Upper lobe of left lung (tissue), 6 donors: ENCODE data around the gene SLC7A14. TPM values are rescaled to one million over a fixed set of nuclear protein-coding genes. Genes with fewer than 3 reads are reported as not detected.

Source experiments
- ATAC-seq, 2 donors: fragments of 200-7000 bp; cut with Tn5 transposase; one replicate each; pipeline ENCODE4 v1.9.1; 2022; ENCODE audit warnings: mild to moderate bottlenecking in 2 of 2, moderate library complexity in 2 of 2; ENCODE audit not compliant: low FRiP score in 2 of 2
- DNase-seq, 2 donors: peaks; one replicate each; pipeline ENCODE4 v3.0.0-alpha.2; 2019 to 2020
- H3K27ac ChIP-seq, 4 donors: fragments of 200-600 bp; sonication (generic); one replicate each; pipeline ENCODE4 v1.5.1; 2016 to 2019
- H3K27me3 ChIP-seq, 4 donors: fragments of 200-600 bp; sonication (generic); one replicate each; pipeline ENCODE4 v1.5.1; 2017 to 2019
- H3K36me3 ChIP-seq, 4 donors: fragments of 200-600 bp; sonication (generic); one replicate each; pipeline ENCODE4 v1.5.1; 2016 to 2019
- H3K4me1 ChIP-seq, 4 donors: fragments of 200-600 bp; sonication (generic); one replicate each; pipeline ENCODE4 v1.5.1; 2018 to 2019
- H3K4me3 ChIP-seq, 4 donors: fragments of 200-600 bp; sonication (generic); one replicate each; pipeline ENCODE4 v1.5.1; 2017 to 2019; ENCODE audit warnings: mild to moderate bottlenecking in 2 of 4, moderate library complexity in 1 of 4
- H3K9me3 ChIP-seq, 4 donors: fragments of 200-600 bp; sonication (generic); one replicate each; pipeline ENCODE4 v1.5.1; 2018 to 2019
- CTCF ChIP-seq, 6 experiments: fragments of 450-650 bp in 4 of 6; fragments of 200-600 bp in 2 of 6; sonication (generic) in 2 of 6; IDR thresholded peaks; one replicate each; pipeline ENCODE4 v1.5.1; 2016 to 2019; ENCODE audit warnings: antibody characterized with exemption in 6 of 6
- EP300 ChIP-seq, 4 donors: sonication (generic); formaldehyde crosslinking; IDR thresholded peaks; one replicate each; pipeline ENCODE4 v1.5.1; 2017; ENCODE audit warnings: antibody characterized with exemption in 4 of 4, control low read depth in 2 of 4
- POLR2A ChIP-seq, 4 donors: fragments of 450-650 bp; IDR thresholded peaks; one replicate each; pipeline ENCODE4 v1.5.1; 2016 to 2017; ENCODE audit warnings: antibody characterized with exemption in 4 of 4, mild to moderate bottlenecking in 2 of 4
- POLR2AphosphoS5 ChIP-seq, 2 donors: sonication (generic); formaldehyde crosslinking; IDR thresholded peaks; one replicate each; pipeline ENCODE4 v1.5.1; 2017; ENCODE audit warnings: antibody characterized with exemption in 2 of 2
- WGBS, 2 donors: methylation state at CpG; one replicate each; pipeline ENCODE4 v1.1.5; 2017 to 2018; 5-methylcytosine and 5-hydroxymethylcytosine counted together
- total RNA-seq, 6 donors: library from RNA; depleted of rRNA in 4 of 6; stranded (reverse); fragments of >200 nt in 4 of 6; gene quantifications; one replicate each; pipeline versions ENCODE4 v1.1.0 to v1.2.1, GENCODE V29; 2016 to 2021
- donor health status: DM: no; HTN: no; CAD: no; lungs with moderate emphysema.
- donor health status: DM: no; HTN: yes; CAD: no; lungs with severe emphysema.

The SLC7A14 gene
- total RNA-seq, 6 donors from 2014 or later = 0.03 TPM; not detected in 5

DNA sequence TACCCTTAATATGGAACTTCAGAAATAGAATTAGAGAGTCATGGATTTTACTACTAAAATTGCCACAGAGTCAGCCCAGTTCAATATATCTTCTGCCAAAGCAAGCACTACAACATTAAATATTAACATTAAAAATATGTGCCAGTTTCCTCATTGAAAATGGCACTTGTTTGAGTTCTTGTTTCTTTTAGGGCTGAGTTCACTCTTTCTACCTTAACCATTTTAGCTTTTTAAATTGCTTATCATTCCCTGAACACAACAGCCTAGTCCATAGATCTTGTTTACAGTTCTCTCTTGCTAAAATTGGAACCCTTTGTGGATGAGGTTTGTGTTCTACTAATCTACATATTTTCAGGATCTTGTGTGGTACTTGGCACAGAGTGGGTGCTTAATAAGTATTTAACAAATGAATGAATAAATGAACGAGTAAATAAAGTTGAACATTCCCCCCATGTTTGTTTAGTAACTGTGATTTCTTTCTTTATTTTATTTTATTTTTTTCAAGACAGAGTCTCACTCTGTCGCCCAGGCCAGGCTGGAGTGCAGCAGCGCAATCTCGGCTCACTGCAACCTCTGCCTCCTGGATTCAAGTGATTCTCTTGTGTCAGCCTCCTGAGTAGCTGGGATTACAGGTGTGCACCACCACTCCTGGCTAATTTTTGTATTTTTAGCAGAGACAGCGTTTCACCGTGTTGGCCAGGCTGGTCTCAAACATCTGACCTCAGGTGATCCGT is 46.0 kb upstream of the SLC7A14 start:
- Histone ChIP-seq H3K27ac (peak overlapping the region in 2 of 4 donors; percentile 21 to 38), H3K36me3 (no peaks in the 10 kb centered on the region), H3K9me3 (no peaks in the 10 kb centered on the region), H3K4me1 (peaks cover 0 to 5% (median 0%) of the 10 kb centered on the region in 4 donors), H3K27me3 (no peaks in the 10 kb centered on the region), H3K4me3 (no peak overlapping the region)
- no peak for ATAC-seq
- DNase-seq = peak in 1 of 2 donors; percentile 23
- WGBS, 2 donors = 74 to 81% methylated on average over 7 of the region's 7 CpGs
- TF ChIP-seq CTCF (IDR thresholded peaks at IDR 0.05) (no peak), EP300 (IDR thresholded peaks at IDR 0.05) (no peak), POLR2A (IDR thresholded peaks at IDR 0.05) (no peak), POLR2AphosphoS5 (IDR thresholded peaks at IDR 0.05) (no peak)

DNA sequence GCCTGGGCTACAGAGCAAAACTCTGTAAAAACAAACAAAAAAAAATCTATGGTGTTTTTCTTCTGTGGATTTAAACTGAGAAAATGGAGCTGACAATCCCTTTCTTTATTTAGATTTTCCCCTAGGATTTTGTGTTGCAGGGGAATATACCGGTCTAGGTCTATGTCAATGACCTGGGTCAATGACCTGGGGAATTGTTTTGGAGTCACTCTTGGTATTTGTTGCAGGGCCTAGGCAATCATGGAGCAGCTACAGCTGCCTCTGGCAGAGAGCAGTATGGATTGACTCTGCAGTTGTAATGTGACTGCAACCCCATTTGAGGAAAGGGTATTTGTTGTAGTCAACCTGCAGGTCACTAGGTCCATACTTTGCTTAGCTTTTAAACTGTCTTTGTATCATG is 37.6 kb upstream of the SLC7A14 start:
- peaks cover 0 to 4% (median 0%) of the 10 kb centered on the region in 4 donors for H3K9me3 ChIP-seq
- ATAC-seq = no peak
- no peak for DNase-seq
- H3K27me3 ChIP-seq = no peaks in the 10 kb centered on the region
- no peak overlapping the region for H3K4me3 ChIP-seq
- H3K27ac ChIP-seq = no peak overlapping the region
- H3K4me1 ChIP-seq = no peaks in the 10 kb centered on the region
- TF ChIP-seq POLR2A (IDR thresholded peaks at IDR 0.05) (no peak), EP300 (IDR thresholded peaks at IDR 0.05) (no peak), CTCF (IDR thresholded peaks at IDR 0.05) (no peak), POLR2AphosphoS5 (IDR thresholded peaks at IDR 0.05) (no peak)
- WGBS, 2 donors = 67 to 71% methylated on average over 1 of the region's 1 CpG
- no peaks in the 10 kb centered on the region for H3K36me3 ChIP-seq

GRCh38 chr3:170622369-170623159 is 36.7 kb upstream of the SLC7A14 start:
- peak in 1 of 2 donors; percentile 76 for ATAC-seq
- 41 to 49% methylated on average over 3 to 5 of the region's 5 CpGs for WGBS, 2 donors
- DNase-seq = no peak

DNA sequence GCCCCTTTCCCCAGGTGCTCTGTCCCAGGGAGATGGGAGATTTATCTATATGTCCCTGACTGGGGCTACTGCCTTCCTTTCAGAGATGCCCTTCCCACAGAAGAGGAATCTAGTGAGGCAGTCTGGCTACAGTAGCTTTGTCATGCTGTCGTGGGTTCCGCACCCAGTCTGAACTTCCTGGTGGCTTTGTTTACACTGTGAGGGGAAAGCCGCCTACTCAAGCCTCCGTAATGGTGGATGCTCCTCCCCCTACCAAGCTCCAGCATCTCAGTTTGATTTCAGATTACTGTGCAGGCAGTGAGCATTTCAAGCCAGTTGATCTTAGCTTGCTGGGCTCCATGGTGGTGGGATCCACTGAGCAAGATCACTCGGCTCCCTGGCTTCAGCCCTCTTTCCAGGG is 35.4 kb upstream of the SLC7A14 start:
- Histone ChIP-seq H3K36me3 (no peaks in the 10 kb centered on the region), H3K4me1 (no peaks in the 10 kb centered on the region), H3K9me3 (peaks cover 0 to 4% (median 0%) of the 10 kb centered on the region in 4 donors), H3K27me3 (no peaks in the 10 kb centered on the region), H3K4me3 (no peak overlapping the region), H3K27ac (no peak overlapping the region)
- DNase-seq (no peak), ATAC-seq (no peak)
- WGBS, 2 donors = 47 to 61% methylated on average over 3 to 5 of the region's 5 CpGs
- TF ChIP-seq POLR2AphosphoS5 (IDR thresholded peaks at IDR 0.05) (no peak), CTCF (IDR thresholded peaks at IDR 0.05) (no peak), EP300 (IDR thresholded peaks at IDR 0.05) (no peak), POLR2A (IDR thresholded peaks at IDR 0.05) (no peak)

More at GRCh38 chr3:170622369-170623159, 36.7 kb upstream of the SLC7A14 start:
- H3K9me3 ChIP-seq = peaks cover 0 to 4% (median 0%) of the 10 kb centered on the region in 4 donors
- no peak overlapping the region for H3K4me3 ChIP-seq
- no peaks in the 10 kb centered on the region for H3K36me3 ChIP-seq
- no peak overlapping the region for H3K27ac ChIP-seq
- no peaks in the 10 kb centered on the region for H3K27me3 ChIP-seq
- H3K4me1 ChIP-seq = no peaks in the 10 kb centered on the region
- TF ChIP-seq POLR2AphosphoS5 (IDR thresholded peaks at IDR 0.05) (peak in 1 of 2 donors; percentile 42), EP300 (IDR thresholded peaks at IDR 0.05) (no peak)

DNA sequence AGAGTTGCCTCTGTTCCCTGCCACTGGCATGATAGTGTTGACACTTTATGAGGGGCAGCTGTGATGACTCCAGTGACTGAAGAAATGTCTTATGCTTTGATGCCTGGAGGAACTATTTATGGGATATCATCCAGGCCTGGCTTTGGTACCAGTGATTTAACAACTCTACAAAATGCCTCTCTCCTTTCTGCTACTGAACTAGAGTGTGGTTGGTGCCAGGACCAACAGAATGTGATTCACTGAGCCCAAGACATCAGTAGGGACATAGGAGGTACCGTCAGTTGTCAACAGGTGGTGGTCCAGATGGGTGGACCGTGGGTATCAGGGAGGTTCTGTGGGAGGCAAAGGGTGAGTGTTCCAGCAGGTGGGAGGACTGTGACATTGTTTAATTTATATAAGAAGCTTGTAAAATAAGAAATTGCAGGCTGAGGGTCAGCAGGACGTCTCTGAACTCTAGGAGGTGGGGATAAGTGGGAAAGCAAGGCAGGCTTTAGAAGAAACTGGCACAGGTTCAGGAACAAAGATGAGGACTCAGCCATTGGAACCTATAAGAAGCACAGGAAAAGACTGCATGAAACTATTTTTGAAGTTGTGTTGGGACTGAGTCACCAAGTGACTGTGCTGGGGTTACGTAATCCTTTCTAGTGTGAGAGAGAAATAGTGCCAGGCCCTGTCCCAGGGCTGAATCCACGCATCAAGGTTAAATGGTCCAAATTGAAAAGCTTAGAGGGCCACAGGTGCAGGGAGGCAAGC is 28.5 kb upstream of the SLC7A14 start:
- no peak overlapping the region for H3K4me3 ChIP-seq
- ATAC-seq = peak; percentile 74 to 92
- H3K27me3 ChIP-seq = no peaks in the 10 kb centered on the region
- 54 to 70% methylated on average over 5 of the region's 5 CpGs for WGBS, 2 donors
- H3K9me3 ChIP-seq = no peaks in the 10 kb centered on the region
- DNase-seq = peak in 1 of 2 donors; percentile 46
- no peak overlapping the region for H3K27ac ChIP-seq
- TF ChIP-seq CTCF (IDR thresholded peaks at IDR 0.05) = no peak
- no peak for TF ChIP-seq POLR2AphosphoS5 (IDR thresholded peaks at IDR 0.05)
- TF ChIP-seq POLR2A (IDR thresholded peaks at IDR 0.05) = no peak
- no peak for TF ChIP-seq EP300 (IDR thresholded peaks at IDR 0.05)
- H3K36me3 ChIP-seq = no peaks in the 10 kb centered on the region
- peaks cover 0 to 7% (median 0%) of the 10 kb centered on the region in 4 donors for H3K4me1 ChIP-seq
